Mesodermal cell (in vitro differentiated cells): Measurements from ENCODE around the gene G6PD.
A peak's percentile ranks its signal among the peaks of the same experiment; 100 is the strongest.
"Not testable (repeated sequence)": the region's sequence is repeated elsewhere in the genome, so short reads cannot be mapped to it uniquely, and the experiment has no call there.

Experiments used
- H3K27ac ChIP-seq: 2 replicates; pipeline ENCODE4 v1.7.0; 2013; ENCODE audit warnings: mild to moderate bottlenecking, low read depth, low read length, moderate library complexity; ENCODE audit not compliant: severe bottlenecking
- H3K36me3 ChIP-seq: 2 replicates; pipeline ENCODE4 v1.7.1; 2013; ENCODE audit warnings: mild to moderate bottlenecking, low read length, moderate library complexity; ENCODE audit not compliant: control insufficient read depth, insufficient read depth
- H3K4me1 ChIP-seq: one replicate; pipeline ENCODE4 v1.7.1; 2013; ENCODE audit warnings: mild to moderate bottlenecking, low read length; ENCODE audit not compliant: insufficient read depth, control insufficient read depth, poor library complexity, severe bottlenecking
- H3K4me3 ChIP-seq: 2 replicates; pipeline ENCODE4 v1.7.0; 2013; ENCODE audit warnings: low read length, control low read depth, mild to moderate bottlenecking; ENCODE audit not compliant: insufficient read depth, poor library complexity, severe bottlenecking; ENCODE audit errors: extremely low read depth
- H3K9me3 ChIP-seq: 2 replicates; pipeline ENCODE4 v1.7.1; 2013; ENCODE audit warnings: mild to moderate bottlenecking, low read length, moderate library complexity; ENCODE audit not compliant: control insufficient read depth
- WGBS, 2 experiments: methylation state at CpG; one replicate each; pipeline ENCODE4 v1.1.5; 2013; ENCODE audit warnings: missing lambda C conversion rate in 2 of 2; ENCODE audit not compliant: insufficient coverage in 2 of 2; 5-methylcytosine and 5-hydroxymethylcytosine counted together

Gene G6PD

GRCh38 chrX:154570361-154570760 lies 23.7 kb upstream of the G6PD start:
- H3K4me1 ChIP-seq, H3K36me3 ChIP-seq, H3K27ac ChIP-seq, H3K4me3 ChIP-seq, H3K9me3 ChIP-seq: not testable (repeated sequence)
- no CpG with 5 or more reads among the region's 11 CpGs for WGBS, 2 experiments

- H3K27ac ChIP-seq, H3K4me3 ChIP-seq, H3K36me3 ChIP-seq, H3K4me1 ChIP-seq, H3K9me3 ChIP-seq: not testable (repeated sequence)
- no CpG with 5 or more reads among the region's 10 CpGs for WGBS, 2 experiments
These were observed 15.6 kb upstream of the G6PD start for GRCh38 chrX:154562295-154562694.

GRCh38 chrX:154560326-154560725 lies 13.7 kb upstream of the G6PD start:
- not testable (repeated sequence) for H3K27ac ChIP-seq, H3K4me1 ChIP-seq, H3K36me3 ChIP-seq, H3K4me3 ChIP-seq, H3K9me3 ChIP-seq
- WGBS, 2 experiments = no CpG with 5 or more reads among the region's 31 CpGs

- not testable (repeated sequence) for H3K4me1 ChIP-seq
- no CpG with 5 or more reads among the region's 21 CpGs for WGBS, 2 experiments
These were observed 12.2 kb upstream of the G6PD start for GRCh38 chrX:154558896-154559295.

GRCh38 chrX:154558060-154558690 lies 11.5 kb upstream of the G6PD start:
- not testable (repeated sequence) for H3K36me3 ChIP-seq, H3K4me1 ChIP-seq, H3K27ac ChIP-seq, H3K4me3 ChIP-seq, H3K9me3 ChIP-seq
- 96% methylated on average over 4 of the region's 24 CpGs; no CpG with 5 or more reads in 1 of the 2 experiments for WGBS, 2 experiments

More at GRCh38 chrX:154558896-154559295, 12.2 kb upstream of the G6PD start:
- H3K27ac ChIP-seq, H3K9me3 ChIP-seq, H3K4me3 ChIP-seq, H3K36me3 ChIP-seq: not testable (repeated sequence)

- not testable (repeated sequence) for H3K27ac ChIP-seq, H3K36me3 ChIP-seq, H3K4me3 ChIP-seq, H3K4me1 ChIP-seq, H3K9me3 ChIP-seq
- WGBS, 2 experiments = 60 to 92% methylated on average over 1 to 2 of the region's 18 CpGs
These were observed 5.6 kb upstream of the G6PD start for GRCh38 chrX:154552112-154552806.

GRCh38 chrX:154549766-154550165 lies 3.1 kb upstream of the G6PD start:
- Histone ChIP-seq H3K36me3 (peaks cover 5% of the 10 kb centered on the region), H3K27ac (no peak overlapping the region), H3K4me3 (no peak overlapping the region), H3K4me1 (no peaks in the 10 kb centered on the region), H3K9me3 (no peaks in the 10 kb centered on the region)
- no CpG with 5 or more reads among the region's 1 CpG for WGBS, 2 experiments

GRCh38 chrX:154548028-154548316 lies 1.3 kb upstream of the G6PD start:
- H3K4me3 ChIP-seq = peak overlapping the region; percentile 65
- peaks cover 8% of the 10 kb centered on the region for H3K36me3 ChIP-seq
- no peaks in the 10 kb centered on the region for H3K9me3 ChIP-seq
- peak overlapping the region; percentile 80 for H3K27ac ChIP-seq
- WGBS, 2 experiments = 0 to 4% methylated on average over 5 to 7 of the region's 9 CpGs
- no peaks in the 10 kb centered on the region for H3K4me1 ChIP-seq

- 0% methylated on average over 20 to 28 of the region's 69 CpGs for WGBS, 2 experiments
- H3K27ac ChIP-seq = peak within 1 kb of the TSS; percentile 80
- peaks cover 8% of the 10 kb centered on the region for H3K36me3 ChIP-seq
- no peaks in the 10 kb centered on the region for H3K9me3 ChIP-seq
- H3K4me1 ChIP-seq = peaks cover 2% of the 10 kb centered on the region
- peak within 1 kb of the TSS; percentile 65 for H3K4me3 ChIP-seq
These were observed 790 bp upstream of the G6PD start, which contains the start of gene IKBKG for GRCh38 chrX:154547245-154548027. Gene IKBKG (plus strand): TSS chrX:154547620. CDS start chrX:154552003, 4,383 bp downstream.

- peaks cover 12% of the 10 kb centered on the region for H3K4me1 ChIP-seq
- no peak overlapping the region for H3K27ac ChIP-seq
- no peaks in the 10 kb centered on the region for H3K9me3 ChIP-seq
- 89 to 97% methylated on average over 9 to 14 of the region's 17 CpGs for WGBS, 2 experiments
- peaks cover 8% of the 10 kb centered on the region for H3K36me3 ChIP-seq
- H3K4me3 ChIP-seq = peak overlapping the region; percentile 65
These were observed 872 bp downstream of the G6PD start for GRCh38 chrX:154545673-154546274.
